GM13977 (cell line): ENCODE data around the gene CDC14B.

Source experiments
- DNase-seq: peaks from one replicate; pipeline ENCODE4 v3.0.0; 2012; ENCODE audit warnings: low spot score
- CTCF ChIP-seq: IDR thresholded peaks from 2 replicates; pipeline ENCODE4 v1.5.1; 2012; ENCODE audit warnings: mild to moderate bottlenecking, control low read depth; ENCODE audit not compliant: insufficient read depth; ENCODE audit errors: extremely low read depth, missing control alignments
- in situ Hi-C: fragments of 300-500 bp; cut with MboI; formaldehyde crosslinking; loops from one replicate; pipeline ENCODE4 v1.12.0; 2022; ENCODE audit warnings: low sequenced_read_pairs, low pct_unique_long_range_greater_than_20kb, mixed read lengths, inconsistent platforms; ENCODE audit not compliant: unreplicated experiment

Gene CDC14B

GRCh38 chr9:96557921-96558320 lies 61.7 kb downstream of the CDC14B start:
- in situ Hi-C loops: no loop called here
- no peak for TF ChIP-seq CTCF
- DNase-seq: no peak

- no peak for TF ChIP-seq CTCF
- DNase-seq: no peak
- in situ Hi-C loops: no loop called here
Measured at GRCh38 chr9:96556701-96557461, 62.8 kb downstream of the CDC14B start.

- no peak for TF ChIP-seq CTCF
- DNase-seq: no peak
- in situ Hi-C loops: no loop called here
Measured at GRCh38 chr9:96555567-96556386, 63.9 kb downstream of the CDC14B start.

- no peak for TF ChIP-seq CTCF
- in situ Hi-C loops: no loop called here
- no peak for DNase-seq
Measured at GRCh38 chr9:96554801-96555566, 64.7 kb downstream of the CDC14B start.

GRCh38 chr9:96554326-96554725 lies 65.3 kb downstream of the CDC14B start:
- no peak for DNase-seq

More at GRCh38 chr9:96554326-96554725, 65.3 kb downstream of the CDC14B start:
- in situ Hi-C loops: no loop called here
- no peak for TF ChIP-seq CTCF
